GM19023 (cell line): ENCODE measurements around the gene NDRG4.
A peak's percentile ranks its signal among the peaks of the same experiment; 100 is the strongest.

ENCODE experiments used
- ATAC-seq: cut with Tn5 transposase; IDR thresholded peaks from one replicate; pipeline ENCODE4 v1.9.1; 2021; ENCODE audit warnings: mild to moderate bottlenecking, moderate library complexity; ENCODE audit not compliant: unreplicated experiment

Gene NDRG4

GRCh38 chr16:58499615-58500351 is at the start of gene NDRG4:
NDRG4 (plus strand) TSS chr16:58500143; CDS start chr16:58500249, 106 bp downstream.
- peak; percentile 64 for ATAC-seq

GRCh38 chr16:58450590-58450989 is 49.4 kb upstream of the NDRG4 start:
- ATAC-seq: no peak

GRCh38 chr16:58451265-58451689 is 48.7 kb upstream of the NDRG4 start:
- ATAC-seq: no peak

- no peak for ATAC-seq
These were observed 48.0 kb upstream of the NDRG4 start for GRCh38 chr16:58451945-58452401.

DNA sequence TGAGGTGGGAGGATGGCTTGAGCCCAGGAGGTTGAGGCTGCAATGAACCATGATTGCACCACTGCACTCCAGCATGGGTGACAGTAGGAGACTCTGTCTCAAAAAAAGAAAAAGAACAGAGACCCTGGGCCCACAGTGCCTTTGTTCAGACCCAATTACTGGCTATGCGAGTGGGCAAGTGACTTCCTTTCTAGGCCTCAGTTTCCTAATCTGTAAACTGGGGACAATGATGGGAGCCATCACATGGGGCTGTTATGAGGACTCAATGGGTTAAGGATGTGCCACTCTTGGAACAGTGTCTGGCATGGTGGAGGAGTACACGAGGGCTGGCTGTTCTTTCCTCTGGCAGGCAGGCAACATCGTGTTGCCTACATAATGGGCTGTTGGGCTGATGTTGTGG is 47.3 kb upstream of the NDRG4 start:
- no peak for ATAC-seq

GRCh38 chr16:58454178-58454577 is 45.8 kb upstream of the NDRG4 start:
- no peak for ATAC-seq

DNA sequence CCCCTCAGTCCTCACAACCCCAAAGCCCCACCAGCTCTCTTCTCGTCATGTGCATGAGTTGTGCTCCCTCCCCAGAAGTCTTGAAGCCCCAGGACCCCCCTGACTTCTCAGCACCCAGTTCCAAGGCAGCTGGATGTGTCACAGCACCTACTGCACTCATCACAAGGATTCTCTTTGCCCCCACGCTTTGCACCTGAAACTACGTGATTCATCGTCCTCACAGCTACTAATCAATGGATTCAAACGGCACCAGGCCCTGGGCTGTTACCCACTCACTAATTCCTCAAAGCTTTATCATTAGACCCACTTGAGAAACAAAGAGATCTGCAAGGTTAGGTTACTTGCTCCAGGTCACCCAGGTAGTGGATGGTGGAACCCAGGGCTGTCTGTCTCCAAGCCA is 45.1 kb upstream of the NDRG4 start:
- no peak for ATAC-seq

DNA sequence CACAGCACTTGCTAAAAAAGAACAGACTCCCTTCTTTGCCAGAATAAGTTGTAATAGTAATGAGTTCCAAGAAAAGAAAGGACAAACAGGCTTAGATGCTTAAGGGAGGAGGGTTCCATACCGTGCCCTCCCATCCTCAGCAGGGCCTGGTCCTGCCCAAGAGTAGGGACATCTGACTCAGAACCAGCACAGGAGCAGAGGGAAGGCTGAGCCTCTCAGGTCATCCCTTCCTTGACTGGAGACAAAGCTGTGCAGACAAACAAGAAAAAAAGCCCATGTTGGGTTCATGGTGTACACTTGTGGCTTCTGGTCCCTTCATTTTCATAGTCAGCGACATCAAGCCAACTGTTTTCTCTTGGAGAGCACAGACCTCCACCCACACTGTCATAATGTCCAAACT is 44.2 kb upstream of the NDRG4 start:
- no peak for ATAC-seq

DNA sequence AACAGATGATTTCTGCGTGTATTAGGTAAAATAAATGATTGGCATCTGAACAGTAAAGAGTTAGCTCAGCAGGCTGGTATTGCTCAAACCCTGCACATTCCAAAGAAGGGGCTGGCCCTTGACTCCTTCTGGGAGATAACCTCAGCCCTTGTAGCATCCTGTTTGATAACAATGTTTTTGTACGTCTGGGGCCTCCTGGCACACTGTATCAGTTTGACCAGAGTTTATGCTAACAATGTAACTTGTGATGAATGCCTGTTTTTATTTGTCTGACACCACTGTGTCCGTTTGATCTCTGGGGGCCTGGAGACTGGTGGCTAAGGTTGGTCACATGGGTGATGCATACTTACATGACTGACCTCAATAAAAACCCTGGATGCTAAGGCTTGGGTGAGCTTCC is 43.8 kb upstream of the NDRG4 start:
- ATAC-seq: no peak

GRCh38 chr16:58458606-58459343 is 41.2 kb upstream of the NDRG4 start:
- no peak for ATAC-seq

- ATAC-seq: no peak
These were observed 40.4 kb upstream of the NDRG4 start for GRCh38 chr16:58459344-58460218.

DNA sequence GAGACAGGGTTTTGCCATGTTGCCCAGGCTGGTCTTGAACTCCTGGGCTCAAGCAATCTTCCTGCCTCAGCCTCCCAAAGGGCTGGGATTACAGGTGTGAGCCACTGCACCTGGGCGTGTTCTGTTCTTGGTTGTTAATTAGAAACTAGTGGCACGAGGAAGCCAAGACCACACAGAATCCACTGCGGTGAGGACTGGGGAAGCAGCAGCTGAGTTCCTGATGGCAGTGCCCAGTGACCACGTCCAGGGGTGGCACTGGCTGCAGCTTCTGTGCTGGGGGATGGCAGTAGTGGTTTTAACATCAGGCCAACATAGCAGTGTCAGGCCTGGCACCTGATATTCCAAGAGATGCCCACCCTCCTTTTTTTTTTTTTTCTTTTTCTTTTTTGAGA is 39.7 kb upstream of the NDRG4 start:
- no peak for ATAC-seq

DNA sequence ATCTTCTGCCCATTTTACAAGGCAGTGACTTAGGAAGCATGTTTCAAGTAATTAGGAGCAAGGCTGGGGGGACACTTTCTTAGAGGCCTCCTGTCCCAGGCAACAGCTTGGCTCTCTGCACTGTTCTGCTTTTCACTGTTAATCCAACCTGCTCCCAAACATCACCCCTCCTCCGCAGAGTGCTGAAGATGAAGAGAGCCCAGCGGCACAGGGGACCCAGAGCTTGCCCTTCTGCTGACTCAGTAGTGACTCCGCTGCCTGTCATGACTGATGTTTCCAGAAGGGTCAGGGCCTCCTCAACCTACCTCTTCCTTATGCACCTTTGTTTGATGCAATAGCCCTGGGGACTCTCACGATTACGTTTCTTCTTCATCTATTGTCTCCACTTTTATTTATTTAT is 38.9 kb upstream of the NDRG4 start:
- no peak for ATAC-seq

- no peak for ATAC-seq
These were observed 38.3 kb upstream of the NDRG4 start for GRCh38 chr16:58461640-58462039.

GRCh38 chr16:58462089-58462488 is 37.9 kb upstream of the NDRG4 start:
- ATAC-seq: no peak

- ATAC-seq: no peak
These were observed 37.4 kb upstream of the NDRG4 start for GRCh38 chr16:58462499-58462996.

DNA sequence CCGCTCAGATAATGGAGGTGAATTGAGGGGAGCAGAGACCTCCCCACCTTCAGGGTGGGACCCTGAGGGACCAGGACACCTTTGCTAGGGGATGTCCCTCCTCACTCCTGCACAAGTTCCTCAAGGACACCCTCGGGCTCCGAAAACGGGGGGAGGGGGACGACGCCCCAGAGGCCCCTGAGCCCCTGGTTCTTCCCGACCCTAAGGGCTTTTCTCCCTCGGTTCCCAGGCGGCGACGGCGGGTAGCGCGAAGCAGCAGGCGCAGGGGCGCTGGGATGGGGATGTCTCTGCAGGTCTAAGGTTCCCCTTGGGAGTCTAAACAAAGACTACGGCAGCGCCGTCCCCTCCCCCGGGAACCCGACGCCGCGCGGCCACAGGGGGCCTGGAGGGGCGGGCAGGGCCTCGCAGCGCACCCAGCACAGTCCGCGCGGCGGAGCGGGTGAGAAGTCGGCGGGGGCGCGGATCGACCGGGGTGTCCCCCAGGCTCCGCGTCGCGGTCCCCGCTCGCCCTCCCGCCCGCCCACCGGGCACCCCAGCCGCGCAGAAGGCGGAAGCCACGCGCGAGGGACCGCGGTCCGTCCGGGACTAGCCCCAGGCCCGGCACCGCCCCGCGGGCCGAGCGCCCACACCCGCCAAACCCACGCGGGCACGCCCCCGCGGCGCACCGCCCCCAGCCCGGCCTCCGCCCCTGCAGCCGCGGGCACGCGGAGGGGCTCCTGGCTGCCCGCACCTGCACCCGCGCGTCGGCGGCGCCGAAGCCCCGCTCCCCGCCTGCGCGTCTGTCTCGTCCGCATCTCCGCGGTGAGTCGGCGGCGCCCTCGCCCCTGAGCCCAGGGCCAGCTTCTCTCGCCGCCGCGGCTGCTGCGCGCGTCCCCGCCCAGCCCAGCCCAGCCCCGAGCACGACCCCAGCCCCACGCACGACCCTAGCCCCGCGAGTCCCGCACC is 36.7 kb upstream of the NDRG4 start:
- ATAC-seq: no peak

DNA sequence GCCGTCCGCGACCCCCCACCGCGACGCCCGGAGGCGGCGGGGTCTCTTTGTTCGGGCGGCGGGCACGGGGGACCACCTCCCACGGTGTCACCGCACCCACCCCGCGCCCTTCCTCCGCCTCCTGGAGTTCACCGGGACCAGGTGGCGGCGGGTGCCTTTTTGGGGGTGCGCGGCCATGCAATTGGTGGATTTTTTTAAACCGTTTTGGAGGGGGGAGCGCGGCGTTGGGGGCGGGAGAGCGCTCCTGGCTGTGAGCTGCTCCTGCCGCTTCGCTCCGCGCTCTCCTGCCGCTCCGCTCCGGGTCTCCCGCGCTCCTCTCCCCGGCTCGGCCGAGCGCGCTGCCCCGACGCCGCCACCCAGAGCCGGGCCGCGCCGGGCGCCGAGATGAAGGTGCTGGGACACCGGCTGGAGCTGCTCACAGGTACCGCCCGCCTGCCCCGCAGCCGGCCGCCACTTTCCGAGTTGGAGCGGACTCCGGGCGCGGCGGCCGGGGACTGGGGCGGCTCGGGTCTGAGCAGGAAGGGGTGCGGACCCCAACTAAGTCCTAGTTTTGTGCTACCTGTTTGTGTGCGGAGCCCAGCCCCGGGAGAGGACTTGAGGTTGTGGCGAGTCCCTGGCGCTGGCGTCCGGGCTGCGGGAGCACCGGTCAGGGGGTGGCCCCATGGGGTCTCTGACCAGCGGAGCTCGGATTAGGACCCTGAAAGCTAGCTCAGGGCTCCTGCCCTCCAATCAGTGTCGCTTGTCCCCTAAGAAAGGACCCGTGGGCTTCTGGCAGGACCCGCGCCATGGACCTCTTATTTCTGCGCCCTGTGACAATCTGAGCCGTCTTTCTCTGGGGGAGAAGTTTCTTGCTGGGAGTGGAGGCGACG is 35.7 kb upstream of the NDRG4 start:
- no peak for ATAC-seq
